ENCODE data around the gene HIC2.
"Not testable (repeated sequence)": the region's sequence is repeated elsewhere in the genome, so short reads cannot be mapped to it uniquely, and the experiment has no call there.

DNA sequence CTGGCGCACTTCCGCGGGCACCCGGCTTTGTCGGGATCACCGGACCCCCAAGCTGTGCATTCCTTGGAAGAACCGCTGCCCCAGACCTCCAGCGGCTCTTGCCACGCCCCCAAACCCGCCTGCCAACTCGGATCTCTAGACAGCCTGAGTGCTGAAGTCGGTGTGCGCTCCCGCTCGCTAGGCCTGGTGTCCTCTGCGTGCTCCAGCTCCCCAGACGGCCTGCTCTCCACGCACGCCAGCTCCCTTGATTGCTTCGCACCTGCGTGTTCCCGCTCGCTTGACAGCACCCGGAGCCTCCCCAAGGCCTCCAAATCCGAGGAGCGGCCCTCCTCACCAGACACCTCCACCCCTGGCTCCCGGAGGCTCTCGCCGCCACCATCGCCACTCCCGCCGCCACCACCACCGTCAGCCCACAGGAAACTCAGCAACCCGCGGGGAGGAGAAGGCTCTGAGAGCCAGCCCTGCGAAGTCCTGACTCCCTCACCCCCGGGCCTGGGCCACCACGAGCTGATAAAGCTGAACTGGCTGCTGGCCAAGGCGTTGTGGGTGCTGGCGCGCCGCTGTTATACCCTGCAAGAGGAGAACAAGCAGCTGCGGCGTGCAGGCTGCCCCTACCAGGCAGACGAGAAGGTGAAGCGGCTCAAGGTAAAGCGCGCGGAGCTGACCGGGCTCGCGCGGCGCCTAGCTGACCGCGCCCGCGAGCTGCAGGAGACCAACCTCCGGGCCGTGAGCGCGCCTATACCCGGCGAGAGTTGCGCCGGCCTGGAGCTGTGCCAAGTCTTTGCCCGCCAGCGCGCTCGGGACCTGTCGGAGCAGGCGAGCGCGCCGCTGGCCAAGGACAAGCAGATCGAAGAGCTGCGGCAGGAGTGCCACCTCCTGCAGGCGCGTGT lies 32.5 kb upstream of the HIC2 start:
- TF ChIP-seq, protein P1, sequence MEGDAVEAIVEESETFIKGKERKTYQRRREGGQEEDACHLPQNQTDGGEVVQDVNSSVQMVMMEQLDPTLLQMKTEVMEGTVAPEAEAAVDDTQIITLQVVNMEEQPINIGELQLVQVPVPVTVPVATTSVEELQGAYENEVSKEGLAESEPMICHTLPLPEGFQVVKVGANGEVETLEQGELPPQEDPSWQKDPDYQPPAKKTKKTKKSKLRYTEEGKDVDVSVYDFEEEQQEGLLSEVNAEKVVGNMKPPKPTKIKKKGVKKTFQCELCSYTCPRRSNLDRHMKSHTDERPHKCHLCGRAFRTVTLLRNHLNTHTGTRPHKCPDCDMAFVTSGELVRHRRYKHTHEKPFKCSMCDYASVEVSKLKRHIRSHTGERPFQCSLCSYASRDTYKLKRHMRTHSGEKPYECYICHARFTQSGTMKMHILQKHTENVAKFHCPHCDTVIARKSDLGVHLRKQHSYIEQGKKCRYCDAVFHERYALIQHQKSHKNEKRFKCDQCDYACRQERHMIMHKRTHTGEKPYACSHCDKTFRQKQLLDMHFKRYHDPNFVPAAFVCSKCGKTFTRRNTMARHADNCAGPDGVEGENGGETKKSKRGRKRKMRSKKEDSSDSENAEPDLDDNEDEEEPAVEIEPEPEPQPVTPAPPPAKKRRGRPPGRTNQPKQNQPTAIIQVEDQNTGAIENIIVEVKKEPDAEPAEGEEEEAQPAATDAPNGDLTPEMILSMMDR (IDR thresholded peaks at IDR 0.05) = not testable (repeated sequence)
- TF ChIP-seq POLR2A (IDR thresholded peaks at IDR 0.05) = not testable (repeated sequence)

Data from esophagus squamous epithelium (tissue), 4 donors.